Measurements from ENCODE around the gene PRRC2B. TPM values are rescaled to one million over a fixed set of nuclear protein-coding genes. Genes with fewer than 3 reads are reported as not detected.
A peak's percentile ranks its signal among the peaks of the same experiment; 100 is the strongest.

The PRRC2B gene
- total and polyA plus RNA-seq, 2 of the 13 experiments (the other 11 are each of a cell fraction or from before 2014, with no cell fraction given), result 20.8 to 37.4 TPM

- no peak for TF ChIP-seq ZBTB40 (IDR thresholded peaks at IDR 0.05)
- no peak for TF ChIP-seq ZBTB40 (CRISPR knock-in tag; IDR thresholded peaks at IDR 0.05)
Measured at GRCh38 chr9:131436865-131437271, 43.0 kb downstream of the PRRC2B start (continued).

- in situ Hi-C loops (cut with HindIII; ENCODE audit: extremely low pct_ligation_motif_present, low pct_unique_long_range_greater_than_20kb) (no loop called here), intact Hi-C loops (cut with micrococcal nuclease; ENCODE audit: unreplicated experiment) (no loop called here)
- no peak overlapping the region for H3K4me3 ChIP-seq (replicated peaks in 1 of 3; ENCODE audit: insufficient read depth in 1 of 3, low read depth in 2 of 3, low read length in 3 of 3)
- FAIRE-seq (no peak), ATAC-seq (no peak), DNase-seq (ENCODE audit: low spot score) (no peak)
- no peaks in the 10 kb centered on the region for H3K4me1 ChIP-seq (ENCODE audit: insufficient read depth, low read length)
- ChIA-PET POLR2A (no interaction called here), CTCF (ENCODE audit: low intra/inter-chr PET ratio, low total read pairs) (no interaction called here)
- H3K4me2 ChIP-seq (ENCODE audit: low read depth, low read length), result no peak overlapping the region
- H3K9me3 ChIP-seq (ENCODE audit: low read length), result no peaks in the 10 kb centered on the region
- H3K79me2 ChIP-seq (ENCODE audit: insufficient read depth, low read length), result peaks cover 17% of the 10 kb centered on the region
- BruUV-seq (replicated peaks), result no TSS peak
- no peak overlapping the region for H3K9ac ChIP-seq (ENCODE audit: insufficient read depth, low read depth, low read length)
- H4K20me1 ChIP-seq (ENCODE audit: insufficient read depth, low read length), result peaks cover 6% of the 10 kb centered on the region; the same call in 1 of the 2 replicates
- WGBS (ENCODE audit: low lambda C conversion rate), result 92% methylated on average over 4 of the region's 7 CpGs
- TF ChIP-seq MAX (IDR thresholded peaks at IDR 0.05) (no peak), JARID2 (CRISPR knock-in tag; IDR thresholded peaks at IDR 0.05; ENCODE audit: insufficient replicate concordance) (no peak), MAFK (conservative IDR thresholded peaks at IDR 0.05 in 1 of 2, IDR thresholded peaks at IDR 0.05 in 1 of 2; ENCODE audit: low read length in 2 of 2) (0 out of 4 replicates have a peak, but pooled peaks of 1 of the 2 experiments have one; percentile 14)
- H2AFZ ChIP-seq (ENCODE audit: low read length), result no peak overlapping the region
- H3K36me3 ChIP-seq (replicated peaks in 1 of 2; ENCODE audit: control insufficient read depth in 1 of 2, insufficient read depth in 2 of 2, low read length in 2 of 2), result peaks cover 42 to 89% of the 10 kb centered on the region in 2 experiments
- H3K27ac ChIP-seq (ENCODE audit: extremely low read length, insufficient read depth, low read length), result no peak overlapping the region
- no peaks in the 10 kb centered on the region for H3K27me3 ChIP-seq (ENCODE audit: control insufficient read depth in 1 of 2, insufficient read depth in 2 of 2, low read length in 2 of 2)
Measured at GRCh38 chr9:131438190-131438589, 44.3 kb downstream of the PRRC2B start.
